ENCODE measurements around the gene LYZL1. TPM values are rescaled to one million over a fixed set of nuclear protein-coding genes. Genes with fewer than 3 reads are reported as not detected.
"Not testable (repeated sequence)": the region's sequence is repeated elsewhere in the genome, so short reads cannot be mapped to it uniquely, and the experiment has no call there.

The LYZL1 gene
- total and polyA plus RNA-seq, 12 donors: not detected

GRCh38 chr10:29356931-29357330, 68.1 kb downstream of the LYZL1 start:
- WGBS, 4 donors: 89 to 100% (median 97%) methylated on average over 1 to 2 of the region's 2 CpGs
- no peaks in the 10 kb centered on the region for H3K4me1 ChIP-seq (replicated peaks in 1 of 2)
- intact Hi-C loops (cut with DNase I): no loop called here
- H3K27me3 ChIP-seq: no peaks in the 10 kb centered on the region
- no peak for DNase-seq
- no peaks in the 10 kb centered on the region for H3K9me3 ChIP-seq (replicated peaks in 1 of 3)
- H3K27ac ChIP-seq: no peak overlapping the region
- no peaks in the 10 kb centered on the region for H3K36me3 ChIP-seq (replicated peaks in 1 of 2)
- TF ChIP-seq POLR2A (IDR thresholded peaks at IDR 0.05) (no peak), CTCF (IDR thresholded peaks at IDR 0.05) (no peak)
- H3K4me3 ChIP-seq: no peak overlapping the region

GRCh38 chr10:29358010-29358616, 69.2 kb downstream of the LYZL1 start:
- H3K4me1 ChIP-seq (replicated peaks in 1 of 2): no peaks in the 10 kb centered on the region
- intact Hi-C loops (cut with DNase I): no loop called here
- H3K36me3 ChIP-seq (replicated peaks in 1 of 2): no peaks in the 10 kb centered on the region
- no peak for DNase-seq
- no peaks in the 10 kb centered on the region for H3K27me3 ChIP-seq
- H3K27ac ChIP-seq: no peak overlapping the region
- WGBS, 4 donors: 84 to 90% (median 87%) methylated on average over 11 to 12 of the region's 12 CpGs
- no peak for TF ChIP-seq POLR2A (IDR thresholded peaks at IDR 0.05)
- TF ChIP-seq CTCF (IDR thresholded peaks at IDR 0.05): no peak
- H3K9me3 ChIP-seq (replicated peaks in 1 of 3): no peaks in the 10 kb centered on the region
- no peak overlapping the region for H3K4me3 ChIP-seq

- DNase-seq: not testable (repeated sequence)
Observed at GRCh38 chr10:29360215-29360853, 71.5 kb downstream of the LYZL1 start.

More at GRCh38 chr10:29360215-29360853, 71.5 kb downstream of the LYZL1 start:
- H3K27ac ChIP-seq; H3K27me3 ChIP-seq; intact Hi-C loops (cut with DNase I); H3K9me3 ChIP-seq (replicated peaks in 1 of 3); H3K4me1 ChIP-seq (replicated peaks in 1 of 2); H3K36me3 ChIP-seq (replicated peaks in 1 of 2); H3K4me3 ChIP-seq: not testable (repeated sequence)
- 89 to 93% (median 92%) methylated on average over 17 to 18 of the region's 18 CpGs for WGBS, 4 donors
